ENCODE data around the gene HTR1E.

The HTR1E gene

DNA sequence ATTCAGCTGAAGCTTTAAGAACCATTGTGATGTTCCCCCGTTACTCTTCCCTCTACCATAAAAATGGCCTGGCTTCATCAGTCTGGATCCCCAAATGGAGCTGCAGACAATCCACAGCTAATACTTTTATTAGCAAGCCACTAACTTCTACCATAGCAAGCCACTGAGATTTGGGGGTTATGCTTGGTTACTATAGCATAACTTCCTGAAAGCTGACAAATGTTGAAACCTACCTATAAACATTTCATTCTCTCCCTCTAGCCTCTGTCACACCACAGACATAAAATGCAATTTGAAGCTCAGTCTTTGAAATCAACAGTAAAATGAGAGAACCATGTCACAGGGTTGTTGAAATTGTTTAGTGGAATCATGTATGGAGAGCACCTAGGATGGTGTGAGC lies 3.0 kb upstream of the HTR1E start:
- no peak for DNase-seq (ENCODE audit: low read depth, low spot score)
- TF ChIP-seq, protein P1, sequence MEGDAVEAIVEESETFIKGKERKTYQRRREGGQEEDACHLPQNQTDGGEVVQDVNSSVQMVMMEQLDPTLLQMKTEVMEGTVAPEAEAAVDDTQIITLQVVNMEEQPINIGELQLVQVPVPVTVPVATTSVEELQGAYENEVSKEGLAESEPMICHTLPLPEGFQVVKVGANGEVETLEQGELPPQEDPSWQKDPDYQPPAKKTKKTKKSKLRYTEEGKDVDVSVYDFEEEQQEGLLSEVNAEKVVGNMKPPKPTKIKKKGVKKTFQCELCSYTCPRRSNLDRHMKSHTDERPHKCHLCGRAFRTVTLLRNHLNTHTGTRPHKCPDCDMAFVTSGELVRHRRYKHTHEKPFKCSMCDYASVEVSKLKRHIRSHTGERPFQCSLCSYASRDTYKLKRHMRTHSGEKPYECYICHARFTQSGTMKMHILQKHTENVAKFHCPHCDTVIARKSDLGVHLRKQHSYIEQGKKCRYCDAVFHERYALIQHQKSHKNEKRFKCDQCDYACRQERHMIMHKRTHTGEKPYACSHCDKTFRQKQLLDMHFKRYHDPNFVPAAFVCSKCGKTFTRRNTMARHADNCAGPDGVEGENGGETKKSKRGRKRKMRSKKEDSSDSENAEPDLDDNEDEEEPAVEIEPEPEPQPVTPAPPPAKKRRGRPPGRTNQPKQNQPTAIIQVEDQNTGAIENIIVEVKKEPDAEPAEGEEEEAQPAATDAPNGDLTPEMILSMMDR (IDR thresholded peaks at IDR 0.05; ENCODE audit: insufficient read depth, low read length, missing control alignments): no peak
- no peak overlapping the region for H3K4me3 ChIP-seq (ENCODE audit: low read depth, low read length)
- CTCF ChIA-PET: no interaction called here
- POLR2A ChIA-PET: no interaction called here

DNA sequence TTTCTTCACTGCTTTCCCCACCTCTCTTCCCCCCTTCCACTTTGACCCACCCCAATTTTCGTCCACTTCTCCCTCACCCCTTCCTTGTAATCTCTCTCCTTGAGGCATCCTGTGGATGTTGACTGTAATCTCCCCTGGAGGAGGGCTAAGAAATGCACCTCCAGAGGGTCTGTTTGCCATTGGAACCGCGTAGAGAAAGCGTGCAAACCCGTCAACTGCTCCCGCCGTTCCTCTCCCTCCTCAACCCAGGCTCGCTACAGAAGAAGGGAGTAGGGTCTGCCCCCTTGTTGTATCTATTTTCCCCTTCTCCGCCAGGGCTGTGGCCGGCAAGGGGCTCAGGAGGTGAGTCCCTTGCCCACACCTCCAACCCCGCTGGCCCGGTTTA lies 502 bp upstream of the HTR1E start:
- POLR2A ChIA-PET: no interaction called here
- TF ChIP-seq, protein P1 (IDR thresholded peaks at IDR 0.05; ENCODE audit: insufficient read depth, low read length, missing control alignments): no peak
- DNase-seq (ENCODE audit: low read depth, low spot score): no peak
- H3K4me3 ChIP-seq (ENCODE audit: low read depth, low read length): no peak overlapping the region
- CTCF ChIA-PET: no interaction called here

DNA sequence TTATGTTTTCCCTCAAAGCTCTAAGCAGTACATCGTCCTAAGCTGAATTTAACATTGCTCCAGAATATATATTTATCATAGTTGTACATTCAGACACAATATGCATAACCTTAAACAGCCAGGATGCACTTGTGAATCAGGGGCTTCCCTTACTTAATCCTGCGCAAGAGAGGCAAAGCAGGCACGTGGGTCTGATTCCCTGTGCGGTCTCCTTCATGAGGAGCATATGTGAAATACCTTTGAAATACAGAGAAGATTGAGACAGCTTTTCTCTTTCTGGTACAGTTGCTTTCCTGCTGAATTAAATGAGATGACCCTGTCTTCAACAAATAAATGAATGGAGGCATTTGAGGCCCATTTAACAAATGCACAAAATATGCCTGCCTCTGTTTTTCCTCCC lies 1.5 kb downstream of the HTR1E start:
- no peak for DNase-seq (ENCODE audit: low read depth, low spot score)
- no peak overlapping the region for H3K4me3 ChIP-seq (ENCODE audit: low read depth, low read length)
- CTCF ChIA-PET: no interaction called here
- TF ChIP-seq, protein P1 (IDR thresholded peaks at IDR 0.05; ENCODE audit: insufficient read depth, low read length, missing control alignments): no peak
- POLR2A ChIA-PET: no interaction called here

DNA sequence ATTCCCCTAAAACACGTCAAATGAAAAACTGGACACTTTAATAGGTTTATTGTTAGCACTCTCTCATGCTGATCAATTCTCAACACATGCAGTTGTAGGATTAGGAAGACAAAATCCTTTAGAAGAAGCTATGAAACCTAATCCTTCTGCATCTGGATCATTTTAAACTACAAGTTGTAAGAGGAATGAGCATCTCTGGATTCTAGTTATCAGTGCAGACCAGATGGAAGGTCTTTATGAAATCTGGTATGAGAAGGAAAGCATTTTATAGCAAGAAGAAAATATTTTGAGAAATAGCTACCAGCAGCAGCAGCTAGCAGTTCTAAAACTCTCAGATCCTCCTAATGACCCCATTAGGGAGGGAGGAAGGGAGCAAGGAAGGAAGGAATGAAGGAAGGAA lies 4.1 kb downstream of the HTR1E start:
- TF ChIP-seq, protein P1 (IDR thresholded peaks at IDR 0.05; ENCODE audit: insufficient read depth, low read length, missing control alignments): no peak
- POLR2A ChIA-PET: no interaction called here
- DNase-seq (ENCODE audit: low read depth, low spot score): no peak
- H3K4me3 ChIP-seq (ENCODE audit: low read depth, low read length): no peak overlapping the region
- CTCF ChIA-PET: no interaction called here

DNA sequence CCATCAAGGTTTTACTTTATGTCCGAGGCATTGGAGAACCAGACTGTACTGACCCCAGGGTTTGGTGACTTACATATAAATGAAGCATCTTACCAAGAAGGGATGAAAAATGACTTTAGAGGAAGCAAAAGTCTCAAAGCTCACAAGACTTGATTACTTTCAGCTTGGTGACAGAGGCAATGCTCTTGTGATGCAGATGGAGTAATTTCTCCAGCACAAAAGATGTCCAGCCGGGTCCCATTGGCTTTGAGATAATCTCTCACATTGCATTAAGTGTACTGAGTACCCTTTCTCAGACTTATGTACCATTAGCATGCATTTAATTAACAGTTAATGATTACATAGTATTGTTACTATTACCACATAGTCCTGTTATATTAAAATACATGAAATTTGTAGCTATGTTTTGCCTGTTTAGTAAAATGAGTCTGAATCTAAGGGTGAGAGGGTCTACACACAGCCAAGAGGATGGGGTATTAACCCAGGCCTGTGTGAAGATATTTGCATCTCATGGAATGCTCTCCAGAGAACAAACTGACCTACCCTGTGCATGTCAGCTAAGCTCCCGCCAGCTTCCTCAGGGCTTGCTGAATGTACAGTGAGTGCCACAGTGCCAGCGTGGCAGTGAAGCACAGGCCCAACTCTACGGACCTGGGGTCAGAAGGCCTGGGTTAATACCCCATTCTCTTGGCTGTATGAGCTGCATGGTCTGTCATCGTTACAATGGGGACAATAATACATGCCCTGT lies 5.6 kb downstream of the HTR1E start:
- ChIA-PET POLR2A (no interaction called here), CTCF (no interaction called here)
- no peak overlapping the region for H3K4me3 ChIP-seq (ENCODE audit: low read depth, low read length)

DNA sequence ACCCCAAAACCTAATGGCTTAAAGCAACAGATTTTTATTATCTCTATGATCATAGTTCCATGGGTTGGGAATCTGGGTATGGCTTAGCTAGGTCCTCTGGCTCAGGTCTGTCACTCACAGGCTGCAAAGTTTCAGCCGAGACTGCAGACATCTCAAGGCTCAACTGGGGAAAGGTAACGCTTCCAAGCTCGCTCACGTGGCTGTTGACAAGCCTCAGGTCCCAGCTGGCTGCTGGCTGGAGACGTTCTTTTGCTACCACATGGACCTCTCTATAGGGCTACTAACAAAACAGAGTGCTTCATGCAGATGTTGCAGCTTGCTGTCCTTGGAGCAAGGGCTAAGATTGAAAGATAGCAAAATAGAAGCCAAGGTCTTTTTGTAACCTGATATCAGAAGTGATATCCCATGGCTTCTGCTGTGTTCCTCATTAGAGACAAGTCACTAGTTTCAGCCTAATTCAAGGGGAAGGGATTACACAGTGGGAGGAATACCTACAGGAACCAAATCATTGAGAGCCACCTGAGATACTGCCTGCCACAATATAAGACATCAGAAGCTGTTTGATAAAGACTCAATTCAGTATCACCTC lies 6.6 kb downstream of the HTR1E start:
- ChIA-PET CTCF (no interaction called here), POLR2A (no interaction called here)
- DNase-seq (ENCODE audit: low read depth, low spot score): no peak
- TF ChIP-seq, protein P1 (IDR thresholded peaks at IDR 0.05; ENCODE audit: insufficient read depth, low read length, missing control alignments): no peak
- H3K4me3 ChIP-seq (ENCODE audit: low read depth, low read length): no peak overlapping the region

More for the DNA sequence above, 5.6 kb downstream of the HTR1E start:
- TF ChIP-seq, protein P1 (IDR thresholded peaks at IDR 0.05; ENCODE audit: insufficient read depth, low read length, missing control alignments): no peak
- DNase-seq (ENCODE audit: low read depth, low spot score): no peak
